Liver (tissue), 3 donors: ENCODE measurements around the gene DDIT4.

Experiments used
- EGR1 ChIP-seq, 2 donors: IDR thresholded peaks; 2 replicates each; pipeline ENCODE4 v1.6.1; 2016 to 2018; ENCODE audit warnings: antibody characterized with exemption in 2 of 2, low read depth in 2 of 2
- FOXA1 ChIP-seq: IDR thresholded peaks from 2 replicates; pipeline ENCODE4 v1.6.1; 2016; ENCODE audit warnings: antibody characterized with exemption
- GABPA ChIP-seq, 2 donors: IDR thresholded peaks in 1 of 2; conservative IDR thresholded peaks in 1 of 2; 2 replicates each; pipeline ENCODE4 v1.6.1; 2016; ENCODE audit warnings: antibody characterized with exemption in 2 of 2, mild to moderate bottlenecking in 1 of 2, moderate library complexity in 1 of 2
- HNF4G ChIP-seq: IDR thresholded peaks from 2 replicates; pipeline ENCODE4 v1.6.1; 2016; ENCODE audit warnings: antibody characterized with exemption
- NR2F2 ChIP-seq: IDR thresholded peaks from 2 replicates; pipeline ENCODE4 v1.6.1; 2016; ENCODE audit warnings: antibody characterized with exemption
- RAD21 ChIP-seq, 2 donors: IDR thresholded peaks; 2 replicates each; pipeline ENCODE4 v1.6.1; 2016; ENCODE audit warnings: antibody characterized with exemption in 2 of 2, mild to moderate bottlenecking in 2 of 2
- RXRA ChIP-seq, 2 donors: IDR thresholded peaks; 2 replicates each; pipeline ENCODE4 v1.6.1; 2017 to 2018; ENCODE audit warnings: antibody characterized with exemption in 2 of 2, mild to moderate bottlenecking in 1 of 2
- TAF1 ChIP-seq: conservative IDR thresholded peaks from 2 replicates; pipeline ENCODE4 v1.6.1; 2016; ENCODE audit warnings: antibody characterized with exemption, mild to moderate bottlenecking
- YY1 ChIP-seq: IDR thresholded peaks from 2 replicates; pipeline ENCODE4 v1.6.1; 2016; ENCODE audit warnings: antibody characterized with exemption, mild to moderate bottlenecking
- TF ChIP-seq, protein P1 (sequence below): fragments of 150-350 bp; IDR thresholded peaks from 2 replicates; pipeline ENCODE4 v1.5.1; 2017; ENCODE audit warnings: improper control_type of control experiment, low read depth, low read length; ENCODE audit not compliant: missing input control
- TF ChIP-seq, protein P2 (sequence below): IDR thresholded peaks from 2 replicates; pipeline ENCODE4 v1.6.1; 2016; ENCODE audit warnings: antibody characterized with exemption
- TF ChIP-seq, protein P3 (sequence below): IDR thresholded peaks from 2 replicates; pipeline ENCODE4 v1.6.1; 2016; ENCODE audit warnings: antibody characterized with exemption, mild to moderate bottlenecking
- TF ChIP-seq, protein P4 (sequence below): IDR thresholded peaks from 2 replicates; pipeline ENCODE4 v1.6.1; 2016; ENCODE audit warnings: antibody characterized with exemption
- TF ChIP-seq, protein P5 (sequence below): IDR thresholded peaks from 2 replicates; pipeline ENCODE4 v1.6.1; 2016; ENCODE audit warnings: antibody characterized with exemption
- donor health status: healthy.
- donor health status: healthy.

DNA sequence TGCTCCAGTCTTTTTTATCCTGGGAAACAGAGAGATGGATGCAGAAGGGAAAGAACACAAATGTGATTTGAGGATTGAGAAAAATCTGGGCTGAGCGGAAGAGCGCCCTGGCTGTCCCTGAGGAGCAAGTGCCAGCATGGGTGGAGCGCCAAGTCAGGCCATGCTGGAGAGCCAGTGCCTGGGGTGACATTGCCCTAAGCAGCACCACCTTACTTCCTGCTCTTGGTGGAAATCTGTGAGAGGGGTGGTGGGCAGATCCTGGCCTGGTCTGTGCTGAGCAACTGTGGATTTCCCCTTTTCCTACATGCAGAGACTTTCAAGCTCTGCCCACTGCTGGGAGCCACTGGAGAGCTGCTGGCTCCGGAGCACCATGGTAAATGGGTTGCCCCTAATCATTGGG is 36.9 kb downstream of the DDIT4 start:
- TF ChIP-seq YY1 (no peak), TAF1 (no peak), HNF4G (no peak), RAD21 (IDR thresholded peaks at IDR 0.05) (no peak), FOXA1 (no peak), EGR1 (IDR thresholded peaks at IDR 0.05; ENCODE audit: low read depth in 2 of 2) (no peak), RXRA (IDR thresholded peaks at IDR 0.05) (no peak), GABPA (IDR thresholded peaks at IDR 0.05 in 1 of 2, conservative IDR thresholded peaks at IDR 0.05 in 1 of 2) (no peak), NR2F2 (no peak)
- TF ChIP-seq, protein P1, sequence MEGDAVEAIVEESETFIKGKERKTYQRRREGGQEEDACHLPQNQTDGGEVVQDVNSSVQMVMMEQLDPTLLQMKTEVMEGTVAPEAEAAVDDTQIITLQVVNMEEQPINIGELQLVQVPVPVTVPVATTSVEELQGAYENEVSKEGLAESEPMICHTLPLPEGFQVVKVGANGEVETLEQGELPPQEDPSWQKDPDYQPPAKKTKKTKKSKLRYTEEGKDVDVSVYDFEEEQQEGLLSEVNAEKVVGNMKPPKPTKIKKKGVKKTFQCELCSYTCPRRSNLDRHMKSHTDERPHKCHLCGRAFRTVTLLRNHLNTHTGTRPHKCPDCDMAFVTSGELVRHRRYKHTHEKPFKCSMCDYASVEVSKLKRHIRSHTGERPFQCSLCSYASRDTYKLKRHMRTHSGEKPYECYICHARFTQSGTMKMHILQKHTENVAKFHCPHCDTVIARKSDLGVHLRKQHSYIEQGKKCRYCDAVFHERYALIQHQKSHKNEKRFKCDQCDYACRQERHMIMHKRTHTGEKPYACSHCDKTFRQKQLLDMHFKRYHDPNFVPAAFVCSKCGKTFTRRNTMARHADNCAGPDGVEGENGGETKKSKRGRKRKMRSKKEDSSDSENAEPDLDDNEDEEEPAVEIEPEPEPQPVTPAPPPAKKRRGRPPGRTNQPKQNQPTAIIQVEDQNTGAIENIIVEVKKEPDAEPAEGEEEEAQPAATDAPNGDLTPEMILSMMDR, result no peak
- TF ChIP-seq, protein P2, sequence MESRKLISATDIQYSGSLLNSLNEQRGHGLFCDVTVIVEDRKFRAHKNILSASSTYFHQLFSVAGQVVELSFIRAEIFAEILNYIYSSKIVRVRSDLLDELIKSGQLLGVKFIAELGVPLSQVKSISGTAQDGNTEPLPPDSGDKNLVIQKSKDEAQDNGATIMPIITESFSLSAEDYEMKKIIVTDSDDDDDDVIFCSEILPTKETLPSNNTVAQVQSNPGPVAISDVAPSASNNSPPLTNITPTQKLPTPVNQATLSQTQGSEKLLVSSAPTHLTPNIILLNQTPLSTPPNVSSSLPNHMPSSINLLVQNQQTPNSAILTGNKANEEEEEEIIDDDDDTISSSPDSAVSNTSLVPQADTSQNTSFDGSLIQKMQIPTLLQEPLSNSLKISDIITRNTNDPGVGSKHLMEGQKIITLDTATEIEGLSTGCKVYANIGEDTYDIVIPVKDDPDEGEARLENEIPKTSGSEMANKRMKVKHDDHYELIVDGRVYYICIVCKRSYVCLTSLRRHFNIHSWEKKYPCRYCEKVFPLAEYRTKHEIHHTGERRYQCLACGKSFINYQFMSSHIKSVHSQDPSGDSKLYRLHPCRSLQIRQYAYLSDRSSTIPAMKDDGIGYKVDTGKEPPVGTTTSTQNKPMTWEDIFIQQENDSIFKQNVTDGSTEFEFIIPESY, result no peak
- TF ChIP-seq, protein P3, sequence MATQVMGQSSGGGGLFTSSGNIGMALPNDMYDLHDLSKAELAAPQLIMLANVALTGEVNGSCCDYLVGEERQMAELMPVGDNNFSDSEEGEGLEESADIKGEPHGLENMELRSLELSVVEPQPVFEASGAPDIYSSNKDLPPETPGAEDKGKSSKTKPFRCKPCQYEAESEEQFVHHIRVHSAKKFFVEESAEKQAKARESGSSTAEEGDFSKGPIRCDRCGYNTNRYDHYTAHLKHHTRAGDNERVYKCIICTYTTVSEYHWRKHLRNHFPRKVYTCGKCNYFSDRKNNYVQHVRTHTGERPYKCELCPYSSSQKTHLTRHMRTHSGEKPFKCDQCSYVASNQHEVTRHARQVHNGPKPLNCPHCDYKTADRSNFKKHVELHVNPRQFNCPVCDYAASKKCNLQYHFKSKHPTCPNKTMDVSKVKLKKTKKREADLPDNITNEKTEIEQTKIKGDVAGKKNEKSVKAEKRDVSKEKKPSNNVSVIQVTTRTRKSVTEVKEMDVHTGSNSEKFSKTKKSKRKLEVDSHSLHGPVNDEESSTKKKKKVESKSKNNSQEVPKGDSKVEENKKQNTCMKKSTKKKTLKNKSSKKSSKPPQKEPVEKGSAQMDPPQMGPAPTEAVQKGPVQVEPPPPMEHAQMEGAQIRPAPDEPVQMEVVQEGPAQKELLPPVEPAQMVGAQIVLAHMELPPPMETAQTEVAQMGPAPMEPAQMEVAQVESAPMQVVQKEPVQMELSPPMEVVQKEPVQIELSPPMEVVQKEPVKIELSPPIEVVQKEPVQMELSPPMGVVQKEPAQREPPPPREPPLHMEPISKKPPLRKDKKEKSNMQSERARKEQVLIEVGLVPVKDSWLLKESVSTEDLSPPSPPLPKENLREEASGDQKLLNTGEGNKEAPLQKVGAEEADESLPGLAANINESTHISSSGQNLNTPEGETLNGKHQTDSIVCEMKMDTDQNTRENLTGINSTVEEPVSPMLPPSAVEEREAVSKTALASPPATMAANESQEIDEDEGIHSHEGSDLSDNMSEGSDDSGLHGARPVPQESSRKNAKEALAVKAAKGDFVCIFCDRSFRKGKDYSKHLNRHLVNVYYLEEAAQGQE, result no peak
- TF ChIP-seq, protein P4, sequence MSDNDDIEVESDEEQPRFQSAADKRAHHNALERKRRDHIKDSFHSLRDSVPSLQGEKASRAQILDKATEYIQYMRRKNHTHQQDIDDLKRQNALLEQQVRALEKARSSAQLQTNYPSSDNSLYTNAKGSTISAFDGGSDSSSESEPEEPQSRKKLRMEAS, result no peak
- TF ChIP-seq, protein P5, sequence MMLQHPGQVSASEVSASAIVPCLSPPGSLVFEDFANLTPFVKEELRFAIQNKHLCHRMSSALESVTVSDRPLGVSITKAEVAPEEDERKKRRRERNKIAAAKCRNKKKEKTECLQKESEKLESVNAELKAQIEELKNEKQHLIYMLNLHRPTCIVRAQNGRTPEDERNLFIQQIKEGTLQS, result no peak
